Keratinocyte (primary cell): ENCODE results near the gene AIG1. TPM values are rescaled to one million over a fixed set of nuclear protein-coding genes. Genes with fewer than 3 reads are reported as not detected.

ENCODE experiments used
- DNase-seq: peaks from one replicate; pipeline ENCODE4 v3.0.0-alpha.2; 2011; ENCODE audit warnings: low read depth, missing footprints, low spot score
- FAIRE-seq: peaks from 2 replicates; lab custom pipeline; 2011; peaks lifted over from hg19 to GRCh38; lab: Jason Lieb, UNC
- H2AFZ ChIP-seq: 2 replicates; pipeline ENCODE4 v1.6.0; 2012; ENCODE audit warnings: low read length, control low read depth, inconsistent platforms; ENCODE audit not compliant: control insufficient read depth
- H3K27ac ChIP-seq: 2 replicates; pipeline ENCODE4 v1.5.1; 2011; ENCODE audit warnings: low read length; ENCODE audit not compliant: control insufficient read depth, insufficient read depth
- H3K27me3 ChIP-seq: 3 replicates; pipeline ENCODE4 v1.6.0; 2011; ENCODE audit warnings: low read length; ENCODE audit not compliant: control insufficient read depth, insufficient read depth; ENCODE audit errors: extremely low read depth
- H3K36me3 ChIP-seq, 2 experiments: 2 replicates in 1 of 2; 3 replicates in 1 of 2; pipeline ENCODE4 v1.5.1; 2011; ENCODE audit warnings: low read length in 2 of 2, mild to moderate bottlenecking in 1 of 2; ENCODE audit not compliant: control insufficient read depth in 2 of 2, insufficient read depth in 2 of 2; ENCODE audit errors: extremely low read depth in 1 of 2
- H3K4me1 ChIP-seq: 3 replicates; pipeline ENCODE4 v1.5.1; 2011; ENCODE audit warnings: low read length; ENCODE audit not compliant: control insufficient read depth, insufficient read depth; ENCODE audit errors: extremely low read depth
- H3K4me2 ChIP-seq: 3 replicates; pipeline ENCODE4 v1.6.0; 2011; ENCODE audit warnings: low read depth, low read length; ENCODE audit not compliant: control insufficient read depth, insufficient read depth; ENCODE audit errors: extremely low read depth
- H3K4me3 ChIP-seq, 3 experiments: fragments of 200-600 bp in 1 of 3; sonication (generic) in 1 of 3; 2 replicates in 2 of 3; 3 replicates in 1 of 3; pipeline ENCODE4 v1.5.1; 2011 to 2016; ENCODE audit warnings: low read length in 3 of 3, mild to moderate bottlenecking in 3 of 3, control low read depth in 2 of 3, inconsistent platforms in 1 of 3, low read depth in 1 of 3, mixed read lengths in 1 of 3, mixed run types in 1 of 3, moderate library complexity in 1 of 3; ENCODE audit not compliant: control insufficient read depth in 2 of 3, insufficient read depth in 2 of 3; ENCODE audit errors: extremely low read depth in 1 of 3
- H3K79me2 ChIP-seq: 2 replicates; pipeline ENCODE4 v1.6.0; 2012; ENCODE audit warnings: low read length; ENCODE audit not compliant: control insufficient read depth, insufficient read depth
- H3K9ac ChIP-seq: 3 replicates; pipeline ENCODE4 v1.6.0; 2011; ENCODE audit warnings: low read length; ENCODE audit not compliant: control insufficient read depth, insufficient read depth; ENCODE audit errors: extremely low read depth
- H3K9me1 ChIP-seq: 3 replicates; pipeline ENCODE4 v1.6.0; 2011; ENCODE audit warnings: low read length; ENCODE audit not compliant: control insufficient read depth, insufficient read depth; ENCODE audit errors: extremely low read depth
- H3K9me3 ChIP-seq: 2 replicates; pipeline ENCODE4 v1.5.1; 2012; ENCODE audit warnings: low read depth, low read length; ENCODE audit not compliant: control insufficient read depth
- H4K20me1 ChIP-seq: 3 replicates; pipeline ENCODE4 v1.6.0; 2011; ENCODE audit warnings: low read length; ENCODE audit not compliant: control insufficient read depth, insufficient read depth; ENCODE audit errors: extremely low read depth
- CTCF ChIP-seq, 3 experiments: IDR thresholded peaks in 1 of 3; conservative IDR thresholded peaks in 1 of 3; optimal IDR thresholded peaks in 1 of 3; 2 replicates in 2 of 3; 3 replicates in 1 of 3; pipeline versions ENCODE3 to v1.5.1; 2011; ENCODE audit warnings: low read length in 3 of 3, mild to moderate bottlenecking in 3 of 3, moderate library complexity in 2 of 3, control low read depth in 1 of 3, inconsistent platforms in 1 of 3; ENCODE audit not compliant: insufficient read depth in 2 of 3; ENCODE audit errors: extremely low read depth in 1 of 3
- EZH2 ChIP-seq: IDR thresholded peaks from one replicate; pipeline ENCODE4 v1.6.1; 2012; ENCODE audit warnings: inconsistent platforms, mild to moderate bottlenecking, low read length, moderate library complexity
- dilution Hi-C: fragments of 300-500 bp; cut with MboI; formaldehyde crosslinking; loops from one replicate; pipeline ENCODE4 v1.7.0; 2020; ENCODE audit warnings: low sequenced_read_pairs; ENCODE audit not compliant: extremely low pct_ligation_motif_present
- polyA plus RNA-seq, 5 experiments: library from polyadenylated mRNA; depleted of rRNA in 3 of 5; stranded (reverse) in 3 of 5; stranded (forward) in 1 of 5; unstranded in 1 of 5; fragments of >200 nt; gene quantifications; 1 replicate in 1 of 5; 2 replicates in 3 of 5; 3 replicates in 1 of 5; pipeline versions ENCODE4 v1.2.1 to v1.2.3, GENCODE V29; 2011 to 2012; ENCODE audit warnings: missing spikeins in 2 of 5, low read depth in 1 of 5, low replicate concordance in 1 of 5

Gene AIG1
- polyA plus RNA-seq, 1 donor (not counting 4 experiments of a cell fraction or from before 2014, with no cell fraction given): 77.1 TPM

GRCh38 chr6:143157131-143157530 is 96.4 kb downstream of the AIG1 start:
- no peak overlapping the region for H3K4me3 ChIP-seq
- FAIRE-seq (no peak), DNase-seq (no peak)
- no peak overlapping the region for H3K27ac ChIP-seq
- no peaks in the 10 kb centered on the region for H3K27me3 ChIP-seq
- no peaks in the 10 kb centered on the region for H4K20me1 ChIP-seq
- no peaks in the 10 kb centered on the region for H3K9me1 ChIP-seq
- peaks cover 26% of the 10 kb centered on the region for H3K4me1 ChIP-seq
- H3K9ac ChIP-seq: no peak overlapping the region
- dilution Hi-C loops: no loop called here
- no peaks in the 10 kb centered on the region for H3K79me2 ChIP-seq
- TF ChIP-seq CTCF (optimal IDR thresholded peaks at IDR 0.05 in 1 of 3, IDR thresholded peaks at IDR 0.05 in 1 of 3, conservative IDR thresholded peaks at IDR 0.05 in 1 of 3; ENCODE audit: extremely low read depth in 1 of 3, insufficient read depth in 2 of 3, low read length in 3 of 3) (no peak), EZH2 (no peak)
- H3K4me2 ChIP-seq: no peak overlapping the region
- no peak overlapping the region for H2AFZ ChIP-seq
- H3K9me3 ChIP-seq: no peaks in the 10 kb centered on the region
- peaks cover 0 to 7% of the 10 kb centered on the region in 2 experiments for H3K36me3 ChIP-seq

GRCh38 chr6:143158113-143158581 is 97.5 kb downstream of the AIG1 start:
- no peaks in the 10 kb centered on the region for H3K79me2 ChIP-seq
- DNase-seq (no peak), FAIRE-seq (no peak)
- peaks cover 26% of the 10 kb centered on the region for H3K4me1 ChIP-seq
- H3K27ac ChIP-seq: no peak overlapping the region
- no peak overlapping the region for H3K4me2 ChIP-seq
- no peaks in the 10 kb centered on the region for H3K9me1 ChIP-seq
- H2AFZ ChIP-seq: no peak overlapping the region
- TF ChIP-seq EZH2 (no peak), CTCF (optimal IDR thresholded peaks at IDR 0.05 in 1 of 3, IDR thresholded peaks at IDR 0.05 in 1 of 3, conservative IDR thresholded peaks at IDR 0.05 in 1 of 3; ENCODE audit: extremely low read depth in 1 of 3, insufficient read depth in 2 of 3, low read length in 3 of 3) (no peak)
- H3K9ac ChIP-seq: no peak overlapping the region
- no peaks in the 10 kb centered on the region for H3K9me3 ChIP-seq
- no peaks in the 10 kb centered on the region for H4K20me1 ChIP-seq
- H3K27me3 ChIP-seq: no peaks in the 10 kb centered on the region
- H3K36me3 ChIP-seq: peaks cover 0 to 4% of the 10 kb centered on the region in 2 experiments
- H3K4me3 ChIP-seq: no peak overlapping the region
- dilution Hi-C loops: no loop called here
